Mucosa of descending colon (tissue), 3 donors: ENCODE results near the gene FAM25G. TPM values are rescaled to one million over a fixed set of nuclear protein-coding genes. Genes with fewer than 3 reads are reported as not detected.
"Not testable (repeated sequence)": the region's sequence is repeated elsewhere in the genome, so short reads cannot be mapped to it uniquely, and the experiment has no call there.

Source experiments
- ATAC-seq: fragments of 200-7000 bp; cut with Tn5 transposase; one replicate; pipeline ENCODE4 v1.9.1; 2020; ENCODE audit warnings: mild to moderate bottlenecking, moderate library complexity
- DNase-seq, 3 donors: peaks; one replicate each; pipeline ENCODE4 v3.0.0-alpha.2; 2020
- H3K36me3 ChIP-seq: fragments of 200-600 bp; one replicate; pipeline ENCODE4 v1.8.0; 2021; ENCODE audit warnings: low read depth, mild to moderate bottlenecking
- H3K4me1 ChIP-seq: fragments of 200-600 bp; one replicate; pipeline ENCODE4 v1.8.0; 2021; ENCODE audit warnings: low read depth, mild to moderate bottlenecking
- H3K4me3 ChIP-seq: fragments of 200-600 bp; one replicate; pipeline ENCODE4 v1.8.0; 2021; ENCODE audit warnings: mild to moderate bottlenecking
- H3K9me3 ChIP-seq: fragments of 200-600 bp; one replicate; pipeline ENCODE4 v1.8.0; 2021; ENCODE audit warnings: mild to moderate bottlenecking
- intact Hi-C, 2 donors: fragments of 100-400 bp; cut with DNase I in 1 of 2; cut with micrococcal nuclease in 1 of 2; formaldehyde crosslinking; loops; one replicate each; pipeline versions ENCODE4 v1.11.0 to v1.11.1; 2022; cut with DNase I, micrococcal nuclease
- long read RNA-seq, 2 donors: library from polyadenylated mRNA; unstranded; transcript quantifications; one replicate each; pipeline ENCODE4 v2.0.0, GENCODE V29; 2019 to 2021
- total RNA-seq, 3 donors: library from RNA; stranded (reverse); fragmentation: NEBNext Ultra II Directional in 2 of 3; extraction: Animal tissue kit (Norgen Biotek cat#: 25700) in 2 of 3; gene quantifications; one replicate each; pipeline versions ENCODE4 v1.2.1 to v1.2.4, GENCODE V29; 2021 to 2023
- donor health status: DM: no; HTN: no; CAD: no; lungs with moderate emphysema.
- donor health status: DM: no; HTN: no; CAD: no.
- donor health status: DM: no; HTN: yes; CAD: no.

The FAM25G gene
- total RNA-seq = 1 to 10 TPM in 1 of 3 donors, not detected in 2; 4.3 TPM
- long read RNA-seq, donor 1 = 0 reads
- long read RNA-seq, donor 2, partial matches to known transcripts = 0 of 1 reads
- long read RNA-seq, donor 2, other reads (novel, unspliced or antisense) = 0 of 1 reads

GRCh38 chr10:47491600-47491999 is at the start of gene FAM25G:
FAM25G (minus strand) TSS chr10:47491700; CDS start chr10:47491674, 26 bp downstream.
- H3K4me3 ChIP-seq, ATAC-seq, H3K36me3 ChIP-seq, intact Hi-C loops, H3K4me1 ChIP-seq, H3K9me3 ChIP-seq, DNase-seq: not testable (repeated sequence)

- H3K36me3 ChIP-seq, ATAC-seq, H3K9me3 ChIP-seq, H3K4me1 ChIP-seq, H3K4me3 ChIP-seq, intact Hi-C loops, DNase-seq: not testable (repeated sequence)
Observed at GRCh38 chr10:47536430-47536829, 44.9 kb upstream of the FAM25G start.

- intact Hi-C loops, DNase-seq, ATAC-seq: not testable (repeated sequence)
Observed at GRCh38 chr10:47523475-47523874, 32.0 kb upstream of the FAM25G start, which contains the start of gene AGAP9. AGAP9 (minus strand) TSS chr10:47523638; CDS start chr10:47523526, 112 bp downstream.

GRCh38 chr10:47502313-47502712 is 10.8 kb upstream of the FAM25G start:
- ATAC-seq, H3K36me3 ChIP-seq, H3K9me3 ChIP-seq, H3K4me3 ChIP-seq, intact Hi-C loops, DNase-seq, H3K4me1 ChIP-seq: not testable (repeated sequence)

More at GRCh38 chr10:47523475-47523874, 32.0 kb upstream of the FAM25G start, which contains the start of gene AGAP9:
- H3K9me3 ChIP-seq, H3K4me1 ChIP-seq, H3K4me3 ChIP-seq, H3K36me3 ChIP-seq: not testable (repeated sequence)

- DNase-seq, H3K36me3 ChIP-seq, H3K4me3 ChIP-seq, H3K9me3 ChIP-seq, ATAC-seq, H3K4me1 ChIP-seq, intact Hi-C loops: not testable (repeated sequence)
Observed at GRCh38 chr10:47494226-47494625, 2.7 kb upstream of the FAM25G start.

- H3K9me3 ChIP-seq, H3K36me3 ChIP-seq, DNase-seq, ATAC-seq, H3K4me1 ChIP-seq, H3K4me3 ChIP-seq, intact Hi-C loops: not testable (repeated sequence)
Observed at GRCh38 chr10:47489630-47490029, 1.9 kb downstream of the FAM25G start.

- H3K4me1 ChIP-seq, H3K36me3 ChIP-seq, H3K4me3 ChIP-seq, ATAC-seq, intact Hi-C loops, DNase-seq, H3K9me3 ChIP-seq: not testable (repeated sequence)
Observed at GRCh38 chr10:47485943-47486342, 5.6 kb downstream of the FAM25G start.

GRCh38 chr10:47484786-47485185 is 6.7 kb downstream of the FAM25G start:
- DNase-seq, H3K4me1 ChIP-seq, intact Hi-C loops, H3K9me3 ChIP-seq, H3K4me3 ChIP-seq, ATAC-seq, H3K36me3 ChIP-seq: not testable (repeated sequence)

- DNase-seq, H3K9me3 ChIP-seq, ATAC-seq, intact Hi-C loops, H3K4me3 ChIP-seq, H3K36me3 ChIP-seq, H3K4me1 ChIP-seq: not testable (repeated sequence)
Observed at GRCh38 chr10:47483923-47484322, 7.6 kb downstream of the FAM25G start, which contains the start of gene ANXA8. ANXA8 (minus strand) TSS chr10:47484115; CDS start chr10:47483933, 182 bp downstream.

- H3K4me3 ChIP-seq, intact Hi-C loops, H3K9me3 ChIP-seq, DNase-seq, H3K4me1 ChIP-seq, H3K36me3 ChIP-seq: not testable (repeated sequence)
- ATAC-seq = peak; percentile 5
Observed at GRCh38 chr10:47482367-47482766, 9.1 kb downstream of the FAM25G start.

- H3K4me1 ChIP-seq, H3K36me3 ChIP-seq, ATAC-seq, intact Hi-C loops, H3K4me3 ChIP-seq, DNase-seq, H3K9me3 ChIP-seq: not testable (repeated sequence)
Observed at GRCh38 chr10:47481768-47482181, 9.7 kb downstream of the FAM25G start.

- intact Hi-C loops, H3K4me1 ChIP-seq, DNase-seq, H3K4me3 ChIP-seq, H3K36me3 ChIP-seq, H3K9me3 ChIP-seq: not testable (repeated sequence)
- peak; percentile 52 for ATAC-seq
Observed at GRCh38 chr10:47481182-47481766, 10.2 kb downstream of the FAM25G start.

- H3K4me3 ChIP-seq, H3K36me3 ChIP-seq, ATAC-seq, DNase-seq, H3K9me3 ChIP-seq, H3K4me1 ChIP-seq, intact Hi-C loops: not testable (repeated sequence)
Observed at GRCh38 chr10:47480133-47480532, 11.4 kb downstream of the FAM25G start.

GRCh38 chr10:47478114-47478513 is 13.4 kb downstream of the FAM25G start:
- ATAC-seq, H3K4me1 ChIP-seq, H3K9me3 ChIP-seq, intact Hi-C loops, DNase-seq, H3K4me3 ChIP-seq, H3K36me3 ChIP-seq: not testable (repeated sequence)

- ATAC-seq, H3K4me1 ChIP-seq, DNase-seq, H3K36me3 ChIP-seq, H3K9me3 ChIP-seq, H3K4me3 ChIP-seq, intact Hi-C loops: not testable (repeated sequence)
Observed at GRCh38 chr10:47477078-47477477, 14.4 kb downstream of the FAM25G start.
